Keratinocyte (primary cell): ENCODE results near the gene ZNF92. TPM values are rescaled to one million over a fixed set of nuclear protein-coding genes. Genes with fewer than 3 reads are reported as not detected.

Experiments
- DNase-seq: peaks from one replicate; pipeline ENCODE4 v3.0.0-alpha.2; 2011; ENCODE audit warnings: low read depth, missing footprints, low spot score
- FAIRE-seq: peaks from 2 replicates; lab custom pipeline; 2011; peaks lifted over from hg19 to GRCh38; lab: Jason Lieb, UNC
- H2AFZ ChIP-seq: 2 replicates; pipeline ENCODE4 v1.6.0; 2012; ENCODE audit warnings: low read length, control low read depth, inconsistent platforms; ENCODE audit not compliant: control insufficient read depth
- H3K27ac ChIP-seq: 2 replicates; pipeline ENCODE4 v1.5.1; 2011; ENCODE audit warnings: low read length; ENCODE audit not compliant: control insufficient read depth, insufficient read depth
- H3K27me3 ChIP-seq: 3 replicates; pipeline ENCODE4 v1.6.0; 2011; ENCODE audit warnings: low read length; ENCODE audit not compliant: control insufficient read depth, insufficient read depth; ENCODE audit errors: extremely low read depth
- H3K36me3 ChIP-seq, 2 experiments: 2 replicates in 1 of 2; 3 replicates in 1 of 2; pipeline ENCODE4 v1.5.1; 2011; ENCODE audit warnings: low read length in 2 of 2, mild to moderate bottlenecking in 1 of 2; ENCODE audit not compliant: control insufficient read depth in 2 of 2, insufficient read depth in 2 of 2; ENCODE audit errors: extremely low read depth in 1 of 2
- H3K4me1 ChIP-seq: 3 replicates; pipeline ENCODE4 v1.5.1; 2011; ENCODE audit warnings: low read length; ENCODE audit not compliant: control insufficient read depth, insufficient read depth; ENCODE audit errors: extremely low read depth
- H3K4me2 ChIP-seq: 3 replicates; pipeline ENCODE4 v1.6.0; 2011; ENCODE audit warnings: low read depth, low read length; ENCODE audit not compliant: control insufficient read depth, insufficient read depth; ENCODE audit errors: extremely low read depth
- H3K4me3 ChIP-seq, 3 experiments: fragments of 200-600 bp in 1 of 3; sonication (generic) in 1 of 3; 2 replicates in 2 of 3; 3 replicates in 1 of 3; pipeline ENCODE4 v1.5.1; 2011 to 2016; ENCODE audit warnings: low read length in 3 of 3, mild to moderate bottlenecking in 3 of 3, control low read depth in 2 of 3, inconsistent platforms in 1 of 3, low read depth in 1 of 3, mixed read lengths in 1 of 3, mixed run types in 1 of 3, moderate library complexity in 1 of 3; ENCODE audit not compliant: control insufficient read depth in 2 of 3, insufficient read depth in 2 of 3; ENCODE audit errors: extremely low read depth in 1 of 3
- H3K79me2 ChIP-seq: 2 replicates; pipeline ENCODE4 v1.6.0; 2012; ENCODE audit warnings: low read length; ENCODE audit not compliant: control insufficient read depth, insufficient read depth
- H3K9ac ChIP-seq: 3 replicates; pipeline ENCODE4 v1.6.0; 2011; ENCODE audit warnings: low read length; ENCODE audit not compliant: control insufficient read depth, insufficient read depth; ENCODE audit errors: extremely low read depth
- H3K9me1 ChIP-seq: 3 replicates; pipeline ENCODE4 v1.6.0; 2011; ENCODE audit warnings: low read length; ENCODE audit not compliant: control insufficient read depth, insufficient read depth; ENCODE audit errors: extremely low read depth
- H3K9me3 ChIP-seq: 2 replicates; pipeline ENCODE4 v1.5.1; 2012; ENCODE audit warnings: low read depth, low read length; ENCODE audit not compliant: control insufficient read depth
- H4K20me1 ChIP-seq: 3 replicates; pipeline ENCODE4 v1.6.0; 2011; ENCODE audit warnings: low read length; ENCODE audit not compliant: control insufficient read depth, insufficient read depth; ENCODE audit errors: extremely low read depth
- CTCF ChIP-seq, 3 experiments: IDR thresholded peaks in 1 of 3; conservative IDR thresholded peaks in 1 of 3; optimal IDR thresholded peaks in 1 of 3; 2 replicates in 2 of 3; 3 replicates in 1 of 3; pipeline versions ENCODE3 to v1.5.1; 2011; ENCODE audit warnings: low read length in 3 of 3, mild to moderate bottlenecking in 3 of 3, moderate library complexity in 2 of 3, control low read depth in 1 of 3, inconsistent platforms in 1 of 3; ENCODE audit not compliant: insufficient read depth in 2 of 3; ENCODE audit errors: extremely low read depth in 1 of 3
- EZH2 ChIP-seq: IDR thresholded peaks from one replicate; pipeline ENCODE4 v1.6.1; 2012; ENCODE audit warnings: inconsistent platforms, mild to moderate bottlenecking, low read length, moderate library complexity
- dilution Hi-C: fragments of 300-500 bp; cut with MboI; formaldehyde crosslinking; loops from one replicate; pipeline ENCODE4 v1.7.0; 2020; ENCODE audit warnings: low sequenced_read_pairs; ENCODE audit not compliant: extremely low pct_ligation_motif_present
- polyA minus RNA-seq, 3 experiments: library from RNA; depleted of rRNA, polyadenylated mRNA; stranded (reverse); fragments of >200 nt; gene quantifications; 1 replicate in 1 of 3; 2 replicates in 1 of 3; 3 replicates in 1 of 3; pipeline ENCODE4 v1.2.3, GENCODE V29; 2011
- polyA plus RNA-seq, 5 experiments: library from polyadenylated mRNA; depleted of rRNA in 3 of 5; stranded (reverse) in 3 of 5; stranded (forward) in 1 of 5; unstranded in 1 of 5; fragments of >200 nt; gene quantifications; 1 replicate in 1 of 5; 2 replicates in 3 of 5; 3 replicates in 1 of 5; pipeline versions ENCODE4 v1.2.1 to v1.2.3, GENCODE V29; 2011 to 2012; ENCODE audit warnings: missing spikeins in 2 of 5, low read depth in 1 of 5, low replicate concordance in 1 of 5

The ZNF92 gene
- polyA plus RNA-seq = 2.0 to 3.3 TPM (median 2.2 TPM) in 3 replicates
- 1.9 TPM for polyA plus RNA-seq (2011; ENCODE audit: low read depth)
- polyA plus RNA-seq (2011; cell fraction: cytosol; rRNA removed) = 0.71 and 1.6 TPM in 2 replicates
- polyA plus RNA-seq (2011; cell fraction: nucleus; rRNA removed) = 2.3 and 3.7 TPM in 2 replicates
- polyA plus RNA-seq (2012; ENCODE audit: low replicate concordance) = 1.5 and 2.5 TPM in 2 replicates
- polyA minus RNA-seq = 1.1 to 4.1 TPM (median 3.7 TPM) in 3 replicates
- 5.2 TPM for polyA minus RNA-seq (2011; cell fraction: cytosol; rRNA and poly(A)+ RNA removed)
- polyA minus RNA-seq (2011; cell fraction: nucleus; rRNA and poly(A)+ RNA removed) = 2.7 and 5.1 TPM in 2 replicates

DNA sequence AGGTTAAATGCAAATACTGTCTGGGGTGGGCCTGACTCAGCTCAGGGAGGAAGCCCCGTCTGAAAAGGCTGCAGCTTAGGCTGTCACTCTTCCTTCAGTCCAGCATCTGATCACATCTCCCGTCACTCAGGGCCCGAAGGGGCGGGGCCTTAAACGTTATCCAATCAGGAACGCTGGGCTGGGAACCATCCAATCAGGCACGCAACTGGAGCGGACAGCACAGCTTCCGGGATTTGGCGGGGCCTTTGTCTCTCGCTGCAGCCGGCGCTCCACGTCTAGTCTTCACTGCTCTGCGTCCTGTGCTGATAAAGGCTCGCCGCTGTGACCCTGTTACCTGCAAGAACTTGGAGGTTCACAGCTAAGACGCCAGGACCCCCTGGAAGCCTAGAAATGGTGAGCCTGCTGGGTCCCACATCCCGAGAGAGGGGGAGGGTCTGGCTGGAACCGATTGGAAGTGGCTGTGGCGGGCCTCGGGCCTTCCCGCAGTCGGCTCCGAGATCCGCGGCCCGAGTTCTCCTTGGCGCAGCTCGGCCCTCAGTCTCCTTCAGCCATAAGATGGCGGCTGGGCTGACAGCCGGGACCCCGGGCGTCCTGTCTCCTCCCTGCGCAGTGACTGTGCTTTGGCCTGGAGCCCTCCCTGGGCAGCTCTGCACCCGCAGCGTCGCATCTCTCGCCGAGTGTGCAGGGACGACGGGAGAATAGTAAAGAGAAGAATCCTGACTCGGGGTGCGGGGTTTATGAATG, at the start of gene ZNF92:
ZNF92 (plus strand) TSS at position 248 of the 744 bp plus-strand sequence; CDS start at position 391, 143 bp downstream.
- no peaks in the 10 kb centered on the region for H3K9me1 ChIP-seq
- H3K36me3 ChIP-seq = peaks cover 0 to 5% of the 10 kb centered on the region in 2 experiments
- DNase-seq (peak; percentile 46), FAIRE-seq (peak; percentile 84)
- dilution Hi-C loops = no loop called here
- peaks cover 7% of the 10 kb centered on the region for H3K4me1 ChIP-seq
- peak within 1 kb of the TSS; percentile 86 for H3K27ac ChIP-seq
- H2AFZ ChIP-seq = peak within 1 kb of the TSS; percentile 97
- TF ChIP-seq CTCF (optimal IDR thresholded peaks at IDR 0.05 in 1 of 3, IDR thresholded peaks at IDR 0.05 in 1 of 3, conservative IDR thresholded peaks at IDR 0.05 in 1 of 3; ENCODE audit: extremely low read depth in 1 of 3, insufficient read depth in 2 of 3, low read length in 3 of 3) (no peak), EZH2 (no peak)
- H3K79me2 ChIP-seq = peaks cover 45% of the 10 kb centered on the region
- H3K4me2 ChIP-seq = peak within 1 kb of the TSS; percentile 68
- peak within 1 kb of the TSS; percentile 92 for H3K9ac ChIP-seq
- peak within 1 kb of the TSS; percentile 66 to 93 (median 92) for H3K4me3 ChIP-seq
- H3K9me3 ChIP-seq = no peaks in the 10 kb centered on the region
- H3K27me3 ChIP-seq = no peaks in the 10 kb centered on the region
- H4K20me1 ChIP-seq = no peaks in the 10 kb centered on the region

GRCh38 chr7:65325793-65326432, 47.7 kb upstream of the ZNF92 start:
- no peak overlapping the region for H2AFZ ChIP-seq
- DNase-seq = no peak
- dilution Hi-C loops = no loop called here
- no peak for TF ChIP-seq EZH2
- TF ChIP-seq CTCF (optimal IDR thresholded peaks at IDR 0.05 in 1 of 3, IDR thresholded peaks at IDR 0.05 in 1 of 3, conservative IDR thresholded peaks at IDR 0.05 in 1 of 3; ENCODE audit: extremely low read depth in 1 of 3, insufficient read depth in 2 of 3, low read length in 3 of 3) = no peak
- H3K27me3 ChIP-seq = no peaks in the 10 kb centered on the region
- no peaks in the 10 kb centered on the region for H3K79me2 ChIP-seq
- no peak for FAIRE-seq
- H3K4me3 ChIP-seq = no peak overlapping the region
- H3K9ac ChIP-seq = no peak overlapping the region
- H3K36me3 ChIP-seq = no peaks in the 10 kb centered on the region
- no peaks in the 10 kb centered on the region for H3K9me1 ChIP-seq
- H3K4me2 ChIP-seq = no peak overlapping the region
- H3K9me3 ChIP-seq = no peaks in the 10 kb centered on the region
- no peaks in the 10 kb centered on the region for H4K20me1 ChIP-seq
- H3K4me1 ChIP-seq = no peaks in the 10 kb centered on the region
- H3K27ac ChIP-seq = no peak overlapping the region
